ENCODE measurements around the gene CCDC6.

The CCDC6 gene

GRCh38 chr10:59833810-59834209, 72.5 kb downstream of the CCDC6 start:
- H3K27me3 ChIP-seq = no peaks in the 10 kb centered on the region
- H3K4me1 ChIP-seq (ENCODE audit: control insufficient read depth in 1 of 2, insufficient read depth in 1 of 2, low read depth in 1 of 2, low read length in 1 of 2) = no peaks in the 10 kb centered on the region
- H3K4me3 ChIP-seq (ENCODE audit: low read depth in 1 of 2, low read length in 1 of 2) = no peak overlapping the region
- no peak overlapping the region for H3K27ac ChIP-seq
- no peaks in the 10 kb centered on the region for H3K36me3 ChIP-seq
- no peaks in the 10 kb centered on the region for H3K9me3 ChIP-seq
- TF ChIP-seq, protein P1, sequence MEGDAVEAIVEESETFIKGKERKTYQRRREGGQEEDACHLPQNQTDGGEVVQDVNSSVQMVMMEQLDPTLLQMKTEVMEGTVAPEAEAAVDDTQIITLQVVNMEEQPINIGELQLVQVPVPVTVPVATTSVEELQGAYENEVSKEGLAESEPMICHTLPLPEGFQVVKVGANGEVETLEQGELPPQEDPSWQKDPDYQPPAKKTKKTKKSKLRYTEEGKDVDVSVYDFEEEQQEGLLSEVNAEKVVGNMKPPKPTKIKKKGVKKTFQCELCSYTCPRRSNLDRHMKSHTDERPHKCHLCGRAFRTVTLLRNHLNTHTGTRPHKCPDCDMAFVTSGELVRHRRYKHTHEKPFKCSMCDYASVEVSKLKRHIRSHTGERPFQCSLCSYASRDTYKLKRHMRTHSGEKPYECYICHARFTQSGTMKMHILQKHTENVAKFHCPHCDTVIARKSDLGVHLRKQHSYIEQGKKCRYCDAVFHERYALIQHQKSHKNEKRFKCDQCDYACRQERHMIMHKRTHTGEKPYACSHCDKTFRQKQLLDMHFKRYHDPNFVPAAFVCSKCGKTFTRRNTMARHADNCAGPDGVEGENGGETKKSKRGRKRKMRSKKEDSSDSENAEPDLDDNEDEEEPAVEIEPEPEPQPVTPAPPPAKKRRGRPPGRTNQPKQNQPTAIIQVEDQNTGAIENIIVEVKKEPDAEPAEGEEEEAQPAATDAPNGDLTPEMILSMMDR (IDR thresholded peaks at IDR 0.05) = no peak

DNA sequence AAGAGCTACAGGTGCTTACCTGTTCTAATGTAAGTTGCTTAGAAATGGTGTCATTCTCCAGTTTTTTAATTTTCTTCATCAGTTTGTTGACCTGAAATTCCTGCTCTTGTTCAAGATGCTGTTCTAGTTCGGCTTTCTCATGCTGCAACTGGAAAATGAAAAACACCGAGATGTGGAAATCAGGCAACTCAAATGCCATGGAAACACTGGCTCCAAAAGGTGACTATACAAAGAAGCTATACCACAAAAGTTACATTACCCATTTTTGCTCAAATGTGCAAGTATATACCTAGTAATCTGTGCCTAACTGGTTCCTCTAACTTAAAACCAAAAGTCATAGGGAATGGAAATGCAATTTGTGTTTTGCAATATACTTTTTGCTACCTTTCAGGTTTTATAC, 73.8 kb downstream of the CCDC6 start:
- H3K4me3 ChIP-seq (ENCODE audit: low read depth in 1 of 2, low read length in 1 of 2) = no peak overlapping the region
- H3K9me3 ChIP-seq = no peaks in the 10 kb centered on the region
- no peaks in the 10 kb centered on the region for H3K4me1 ChIP-seq (ENCODE audit: control insufficient read depth in 1 of 2, insufficient read depth in 1 of 2, low read depth in 1 of 2, low read length in 1 of 2)
- TF ChIP-seq, protein P1 (IDR thresholded peaks at IDR 0.05) = no peak
- no peaks in the 10 kb centered on the region for H3K27me3 ChIP-seq
- no peak overlapping the region for H3K27ac ChIP-seq
- no peaks in the 10 kb centered on the region for H3K36me3 ChIP-seq

DNA sequence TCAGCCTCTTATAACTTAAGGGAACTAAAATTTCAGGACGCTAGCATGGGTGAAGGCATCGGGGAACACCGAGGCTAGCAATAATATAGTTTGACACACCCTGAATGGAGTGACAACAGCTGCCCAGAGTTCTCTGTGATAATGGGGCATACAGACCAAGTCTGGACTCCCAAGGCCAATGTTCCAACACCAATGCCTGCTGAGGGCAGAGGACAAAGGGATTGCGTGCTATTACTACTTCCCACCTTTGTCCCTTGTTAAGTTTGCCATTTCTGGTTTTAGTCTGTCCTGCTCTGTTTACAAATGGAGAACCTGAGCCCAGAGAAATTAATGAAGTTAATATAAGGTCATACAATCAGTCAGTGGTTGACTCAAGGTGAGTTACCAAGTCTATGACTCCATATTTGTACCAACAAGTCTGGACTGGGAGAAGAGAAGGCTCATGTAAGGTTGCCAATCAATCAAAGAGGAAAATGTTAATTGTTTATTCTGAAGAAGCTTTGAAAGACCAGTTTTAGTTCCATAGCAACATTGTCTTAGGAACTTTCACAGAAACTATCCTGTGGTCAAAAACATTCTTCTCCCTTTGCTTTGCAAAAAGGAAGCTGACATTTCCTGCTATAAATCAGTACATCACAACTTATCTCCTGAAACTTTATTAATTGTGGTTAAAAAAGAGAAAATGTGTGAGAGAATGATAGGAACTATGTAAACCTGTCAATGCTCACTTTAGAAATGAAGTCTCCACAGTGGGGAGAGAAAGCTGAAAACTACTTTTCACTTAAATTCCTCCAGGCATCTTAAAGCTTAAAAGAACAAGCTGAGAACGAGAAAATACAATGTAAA, 74.5 kb downstream of the CCDC6 start:
- Histone ChIP-seq H3K36me3 (no peaks in the 10 kb centered on the region), H3K27ac (no peak overlapping the region), H3K4me1 (ENCODE audit: control insufficient read depth in 1 of 2, insufficient read depth in 1 of 2, low read depth in 1 of 2, low read length in 1 of 2) (no peaks in the 10 kb centered on the region), H3K27me3 (no peaks in the 10 kb centered on the region), H3K9me3 (no peaks in the 10 kb centered on the region), H3K4me3 (ENCODE audit: low read depth in 1 of 2, low read length in 1 of 2) (no peak overlapping the region)
- TF ChIP-seq, protein P1 (IDR thresholded peaks at IDR 0.05) = no peak

GRCh38 chr10:59830601-59831259, 75.6 kb downstream of the CCDC6 start:
- Histone ChIP-seq H3K27ac (no peak overlapping the region), H3K36me3 (no peaks in the 10 kb centered on the region), H3K27me3 (no peaks in the 10 kb centered on the region), H3K4me3 (ENCODE audit: low read depth in 1 of 2, low read length in 1 of 2) (no peak overlapping the region), H3K4me1 (ENCODE audit: control insufficient read depth in 1 of 2, insufficient read depth in 1 of 2, low read depth in 1 of 2, low read length in 1 of 2) (no peaks in the 10 kb centered on the region), H3K9me3 (no peaks in the 10 kb centered on the region)
- TF ChIP-seq, protein P1 (IDR thresholded peaks at IDR 0.05) = no peak

GRCh38 chr10:59829601-59830000, 76.8 kb downstream of the CCDC6 start:
- H3K27ac ChIP-seq = no peak overlapping the region
- TF ChIP-seq, protein P1 (IDR thresholded peaks at IDR 0.05) = no peak
- H3K9me3 ChIP-seq = no peaks in the 10 kb centered on the region
- no peaks in the 10 kb centered on the region for H3K36me3 ChIP-seq
- no peaks in the 10 kb centered on the region for H3K4me1 ChIP-seq (ENCODE audit: control insufficient read depth in 1 of 2, insufficient read depth in 1 of 2, low read depth in 1 of 2, low read length in 1 of 2)
- no peak overlapping the region for H3K4me3 ChIP-seq (ENCODE audit: low read depth in 1 of 2, low read length in 1 of 2)
- H3K27me3 ChIP-seq = no peaks in the 10 kb centered on the region

All from neutrophil (primary cell).